DMS53 treated with DMSO at 0.1 percent for 48 hours (cell line): ENCODE results near the gene CSF2RB.

Experiments
- DNase-seq: peaks from one replicate; lab custom pipeline; 2025; ENCODE audit not compliant: unreplicated experiment; lab: John Stamatoyannopoulos, UW

The CSF2RB gene

DNA sequence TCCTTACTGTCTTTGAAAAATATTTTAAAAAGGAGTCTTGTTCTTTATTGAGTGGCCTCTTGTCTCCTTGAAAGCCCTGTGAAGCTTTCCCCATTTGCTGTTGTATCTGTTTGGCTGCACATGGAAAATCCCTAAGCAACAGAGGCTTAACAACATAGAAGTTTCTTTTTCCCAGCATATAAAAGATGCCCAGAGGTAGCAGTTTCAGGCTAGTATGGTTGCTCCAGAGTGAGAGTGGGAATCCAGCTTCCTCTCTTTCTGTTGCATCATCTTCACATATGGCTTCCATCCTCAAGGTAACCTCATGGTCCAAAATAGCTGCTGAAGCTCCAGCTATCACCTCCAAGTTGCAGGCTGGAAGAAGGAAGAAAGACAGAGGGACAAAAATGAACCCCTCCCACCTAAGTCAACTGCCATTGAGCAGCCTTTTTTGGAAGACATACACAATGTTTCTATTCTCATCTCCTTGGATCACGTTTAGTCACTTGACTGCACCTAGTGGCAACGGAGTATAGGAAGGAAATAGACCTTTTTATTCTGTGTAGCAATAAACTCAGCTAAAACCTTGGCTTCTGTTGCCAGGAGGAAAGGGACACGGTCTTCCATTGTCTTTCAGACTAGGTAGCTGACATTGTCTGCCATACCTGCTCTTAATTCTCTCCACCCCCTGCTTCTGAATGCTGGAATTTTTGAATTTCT lies 5.3 kb downstream of the CSF2RB start:
- no peak for DNase-seq

DNA sequence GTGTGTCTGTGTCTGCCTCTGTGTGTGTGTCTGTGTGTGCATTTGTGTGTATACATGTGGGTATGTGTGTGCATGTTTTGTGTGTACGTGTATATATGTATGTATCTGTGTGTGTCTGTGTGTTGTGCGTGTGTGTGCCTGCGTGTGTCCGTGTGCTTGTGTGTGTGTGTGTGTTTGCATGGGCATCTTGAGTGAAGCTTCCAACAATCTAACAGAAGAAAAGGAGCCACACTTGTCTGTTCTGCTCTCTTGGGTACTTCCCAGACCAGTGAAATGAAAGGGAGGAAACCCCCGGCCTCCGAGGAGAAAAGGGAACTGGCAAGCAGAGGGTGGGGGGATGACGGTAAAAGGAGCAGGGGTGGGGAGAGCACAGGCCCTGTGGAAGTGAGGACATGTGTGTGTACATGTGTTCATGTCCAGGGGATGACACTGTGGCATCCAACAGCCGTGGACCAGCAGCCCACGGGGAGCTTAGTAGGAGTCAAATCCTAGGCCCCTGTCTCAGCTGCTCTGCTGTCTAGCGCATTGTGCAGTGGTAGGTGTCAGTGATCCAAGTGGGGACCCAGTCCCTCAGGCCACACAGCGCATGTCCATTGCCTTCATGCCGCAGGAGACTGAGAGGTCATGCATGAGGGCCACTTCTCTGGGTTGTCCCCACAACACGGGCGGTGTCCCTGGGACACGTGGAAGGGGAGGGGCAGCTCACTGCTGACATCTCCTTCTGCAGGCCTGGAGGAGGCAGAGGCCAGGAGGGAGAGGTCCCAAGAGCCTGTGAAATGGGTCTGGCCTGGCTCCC lies 8.1 kb downstream of the CSF2RB start:
- no peak for DNase-seq

DNA sequence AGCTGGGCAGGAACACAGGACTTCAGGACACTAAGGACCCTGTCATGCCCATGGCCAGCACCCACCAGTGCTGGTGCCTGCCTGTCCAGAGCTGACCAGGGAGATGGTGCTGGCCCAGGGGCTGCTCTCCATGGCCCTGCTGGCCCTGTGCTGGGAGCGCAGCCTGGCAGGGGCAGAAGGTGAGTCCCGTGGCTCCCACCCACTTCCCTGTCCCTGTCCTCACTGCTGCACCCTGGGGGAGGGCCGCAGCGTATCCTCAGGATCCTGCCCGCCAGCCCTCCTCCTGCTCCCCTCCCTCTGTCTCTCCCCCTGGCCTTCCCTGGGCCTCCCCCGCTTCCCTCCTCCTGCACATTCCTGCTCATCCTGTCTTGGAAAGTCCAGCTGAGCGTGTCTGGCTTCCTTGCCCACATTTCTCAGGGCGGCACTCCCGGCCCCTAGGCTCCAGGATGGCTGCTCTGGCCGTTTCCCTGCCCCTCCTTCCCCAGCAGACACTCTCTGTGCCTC lies 8.7 kb downstream of the CSF2RB start:
- DNase-seq = no peak

DNA sequence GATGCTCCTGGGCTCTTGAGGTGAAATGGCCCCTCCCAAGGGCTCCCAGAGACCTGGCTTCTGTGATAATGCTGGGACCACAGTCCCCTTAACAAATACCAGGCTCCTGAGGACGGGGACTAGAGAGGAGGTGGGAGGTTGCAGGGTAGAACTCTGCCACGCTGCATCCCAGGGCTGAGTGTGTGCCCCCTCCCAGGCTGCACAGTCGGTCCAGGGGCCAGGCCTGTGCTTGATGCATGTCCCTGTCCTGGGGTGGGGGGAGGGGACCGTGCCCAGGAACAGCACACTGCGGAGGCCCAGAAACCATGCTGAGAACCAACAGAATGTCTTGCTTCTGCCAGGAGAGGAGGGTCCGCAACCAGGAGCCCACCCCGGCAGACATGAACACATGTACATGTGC lies 9.3 kb downstream of the CSF2RB start:
- DNase-seq = no peak

DNA sequence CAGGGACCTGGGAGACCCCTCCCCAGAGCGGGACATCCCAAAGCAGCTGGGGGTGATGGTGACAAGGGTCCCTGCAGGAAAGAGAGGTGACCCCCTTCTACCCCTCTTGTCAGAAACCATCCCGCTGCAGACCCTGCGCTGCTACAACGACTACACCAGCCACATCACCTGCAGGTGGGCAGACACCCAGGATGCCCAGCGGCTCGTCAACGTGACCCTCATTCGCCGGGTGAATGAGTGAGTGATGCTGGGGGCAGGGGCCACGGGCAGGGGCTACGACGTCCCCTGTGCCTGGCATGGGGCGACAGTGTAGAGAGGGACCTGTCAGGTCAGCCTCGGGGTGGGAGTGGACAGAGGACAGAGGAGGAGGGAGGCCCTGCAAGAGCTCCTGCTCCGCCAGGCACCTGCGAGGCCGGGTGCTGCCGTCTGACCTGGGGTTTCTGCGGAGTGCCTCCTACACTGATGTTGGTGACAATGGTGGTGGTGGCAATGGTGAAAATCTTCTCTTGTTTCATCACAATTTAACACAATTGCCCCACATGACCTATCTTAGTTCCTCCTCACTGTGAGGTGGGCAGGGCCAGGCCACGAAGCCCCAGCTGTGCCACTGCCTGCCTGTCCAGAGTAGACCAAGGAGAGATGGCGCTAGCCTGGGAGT lies 9.8 kb downstream of the CSF2RB start:
- DNase-seq = no peak

DNA sequence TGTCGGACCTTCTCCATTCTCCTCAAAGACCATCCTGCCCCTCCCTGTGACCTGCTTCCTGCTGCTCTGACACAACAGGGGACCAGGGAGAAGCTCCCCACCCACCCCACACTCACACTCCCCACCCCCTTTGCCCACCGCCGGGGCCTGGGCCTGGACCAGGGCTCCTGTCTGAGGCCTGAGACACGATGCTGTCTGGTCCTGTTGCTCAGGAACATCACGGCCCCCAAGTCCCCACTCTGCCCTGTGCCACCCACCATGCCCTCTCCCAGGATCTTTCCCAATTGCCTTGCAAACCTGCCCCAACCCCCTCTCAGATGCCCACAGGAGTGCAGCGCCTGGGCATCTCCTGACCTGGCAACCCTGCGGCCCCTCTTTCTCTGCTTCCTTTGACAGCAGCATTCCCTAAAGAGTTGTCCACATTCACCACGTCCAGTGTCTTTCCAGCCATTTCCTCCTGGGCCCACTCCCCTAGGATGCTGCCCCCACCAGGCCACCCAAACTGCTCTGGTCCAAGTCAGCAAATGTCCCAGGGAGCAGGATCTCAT lies 10.8 kb downstream of the CSF2RB start:
- no peak for DNase-seq

DNA sequence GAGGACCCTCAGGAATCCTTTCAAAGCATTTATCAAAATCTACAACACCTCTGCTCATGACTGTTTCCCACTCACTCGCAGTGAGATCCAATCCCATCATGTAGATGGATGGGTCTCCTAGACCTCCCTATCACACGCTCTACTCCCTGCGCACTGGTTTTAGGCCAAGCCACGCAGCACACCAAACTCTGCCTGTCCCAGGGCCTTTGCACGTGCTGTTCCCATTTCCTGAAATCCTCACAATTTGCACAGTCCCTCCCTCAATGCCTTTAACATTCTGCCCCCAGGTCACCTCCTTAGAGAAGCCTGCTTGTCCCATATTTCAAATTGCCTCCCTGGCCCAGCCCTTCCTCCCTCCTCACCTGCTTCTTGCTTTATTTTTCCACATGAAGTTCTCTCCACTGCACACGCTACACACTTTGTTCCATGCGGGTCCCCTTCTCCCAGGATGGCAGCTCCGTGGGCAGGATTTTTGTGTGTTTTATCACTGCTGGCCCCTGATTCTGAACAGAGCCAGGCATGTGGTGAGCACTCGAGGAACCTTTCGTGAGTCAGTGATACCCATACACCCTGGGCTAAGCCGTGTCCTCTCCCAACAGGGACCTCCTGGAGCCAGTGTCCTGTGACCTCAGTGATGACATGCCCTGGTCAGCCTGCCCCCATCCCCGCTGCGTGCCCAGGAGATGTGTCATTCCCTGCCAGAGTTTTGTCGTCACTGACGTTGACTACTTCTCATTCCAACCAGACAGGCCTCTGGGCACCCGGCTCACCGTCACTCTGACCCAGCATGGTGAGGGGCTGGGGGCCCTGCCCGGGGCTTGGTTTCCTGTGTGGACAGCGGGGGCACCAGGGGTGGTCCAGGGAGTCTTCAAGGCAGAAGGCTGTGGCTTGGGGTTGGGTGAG lies 12.2 kb downstream of the CSF2RB start:
- no peak for DNase-seq

DNA sequence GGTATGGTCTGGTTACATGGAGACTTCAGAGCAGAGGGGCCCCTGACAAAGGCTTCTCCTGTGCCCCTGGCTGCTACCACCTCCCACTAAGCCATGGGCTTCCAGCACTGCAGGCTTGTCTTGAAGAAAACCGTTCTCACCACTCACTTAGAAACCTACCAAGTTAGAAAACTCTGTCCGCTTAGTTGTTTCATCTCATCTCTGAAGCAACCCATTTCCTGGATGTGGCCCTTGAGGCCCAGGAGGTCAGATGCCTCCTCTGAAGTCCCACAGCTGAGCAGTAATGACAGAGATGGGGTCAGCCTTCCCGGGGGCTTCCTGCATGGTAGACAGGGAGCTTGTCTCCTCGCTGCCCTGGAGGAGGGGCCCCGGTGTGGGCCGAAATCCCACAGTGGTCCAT lies 12.9 kb downstream of the CSF2RB start:
- DNase-seq = no peak

DNA sequence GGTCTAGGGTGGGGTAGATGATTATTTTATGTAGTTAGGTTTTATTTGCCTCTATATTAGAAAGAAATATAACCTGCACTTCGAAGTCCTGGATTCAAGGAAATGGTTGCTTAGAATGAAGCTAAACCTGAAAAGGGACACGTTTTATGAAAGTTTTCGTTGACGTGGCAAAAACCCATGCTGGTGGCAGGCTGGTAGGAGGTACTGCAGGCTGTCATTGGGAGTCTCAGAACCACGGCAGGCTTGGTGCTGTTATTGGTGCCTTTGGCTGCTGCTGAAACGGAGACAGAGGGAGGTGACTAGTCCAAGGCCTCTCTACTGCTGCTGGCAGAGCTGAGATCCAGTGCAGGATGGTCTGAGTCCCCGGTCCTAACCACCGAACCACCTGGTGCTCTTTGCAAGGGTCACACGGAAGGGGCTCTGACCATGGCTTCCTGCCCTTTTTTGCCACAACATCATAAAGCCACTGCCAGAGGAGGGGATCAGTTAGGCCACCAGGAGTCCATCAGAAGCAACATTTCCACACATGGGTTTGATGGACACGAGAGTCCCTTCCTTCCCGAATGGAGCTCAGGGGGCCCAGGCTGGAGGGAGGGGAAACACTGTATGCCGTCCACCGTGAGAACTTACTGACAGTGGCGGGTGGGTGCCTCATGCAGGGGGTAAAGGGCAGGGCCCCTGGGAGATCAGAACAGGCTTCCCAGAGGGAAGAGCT lies 13.4 kb downstream of the CSF2RB start:
- no peak for DNase-seq

DNA sequence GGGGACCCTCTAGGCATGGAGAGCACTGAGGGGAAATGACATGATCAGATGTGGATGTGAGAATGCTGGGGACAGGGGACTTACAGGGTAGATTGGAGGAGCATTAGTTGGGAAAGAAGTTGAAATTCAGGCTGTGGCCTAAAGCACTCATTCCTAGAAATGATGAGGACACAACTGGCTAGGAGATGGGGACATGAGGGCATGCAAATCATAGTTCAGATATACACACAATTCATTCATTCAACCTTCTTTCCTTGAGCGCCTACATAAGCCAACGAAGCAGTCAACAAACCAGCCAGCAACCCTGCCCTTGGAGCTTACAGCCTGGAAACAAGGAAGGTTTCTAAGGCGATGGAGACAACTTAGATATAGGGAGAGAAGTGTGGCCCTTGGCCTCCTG lies 14.2 kb downstream of the CSF2RB start:
- DNase-seq = no peak

DNA sequence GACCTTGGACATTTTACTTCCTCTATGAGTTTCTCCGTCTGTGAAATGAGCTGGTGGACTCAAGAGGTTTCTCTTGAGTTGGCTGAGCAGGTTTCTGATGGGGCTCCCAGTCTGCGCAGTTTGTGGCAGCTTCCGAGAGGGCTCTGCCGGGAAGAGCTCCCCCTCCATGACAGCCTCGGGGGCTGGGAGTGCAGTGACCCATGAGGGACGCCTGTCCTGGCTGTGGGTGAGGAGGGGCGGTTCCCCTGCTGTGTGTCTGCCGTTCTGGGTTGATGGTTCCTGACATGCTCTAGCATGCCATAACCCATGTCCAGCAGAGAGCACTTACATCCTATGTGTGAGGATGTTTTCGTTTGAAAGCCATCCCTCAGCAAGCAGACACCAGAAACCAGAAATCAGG lies 14.8 kb downstream of the CSF2RB start:
- DNase-seq = no peak

DNA sequence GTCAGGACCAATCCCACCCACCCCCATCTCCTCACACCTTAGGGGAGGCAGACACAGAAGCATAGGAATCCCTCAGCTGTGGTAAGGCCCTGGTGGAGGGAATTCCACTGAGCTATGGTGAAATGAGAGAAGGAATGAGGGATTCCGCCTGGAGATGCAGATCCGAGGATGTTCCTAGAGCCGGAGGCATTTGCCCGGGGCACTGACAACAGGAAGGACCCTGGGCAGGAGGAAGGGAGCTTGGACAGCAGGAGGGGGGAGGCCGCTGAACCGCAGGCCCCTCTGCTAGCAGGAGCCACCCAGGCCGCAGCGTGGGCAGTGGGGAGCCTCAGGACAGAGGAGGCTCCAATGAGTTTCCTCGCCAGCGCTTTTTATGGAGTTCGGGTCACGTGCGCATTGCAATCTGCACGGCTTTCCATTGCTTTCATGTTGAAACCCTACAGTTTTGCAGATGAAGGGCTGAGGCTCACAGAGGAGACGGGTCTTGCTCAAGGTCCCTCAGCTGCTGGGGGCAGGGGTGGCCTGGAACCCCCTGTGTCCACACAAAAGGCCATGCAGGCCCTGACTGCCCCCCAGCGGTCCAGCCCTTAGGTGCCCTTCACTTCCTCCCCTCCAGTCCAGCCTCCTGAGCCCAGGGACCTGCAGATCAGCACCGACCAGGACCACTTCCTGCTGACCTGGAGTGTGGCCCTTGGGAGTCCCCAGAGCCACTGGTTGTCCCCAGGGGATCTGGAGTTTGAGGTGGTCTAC lies 15.5 kb downstream of the CSF2RB start:
- DNase-seq = no peak

DNA sequence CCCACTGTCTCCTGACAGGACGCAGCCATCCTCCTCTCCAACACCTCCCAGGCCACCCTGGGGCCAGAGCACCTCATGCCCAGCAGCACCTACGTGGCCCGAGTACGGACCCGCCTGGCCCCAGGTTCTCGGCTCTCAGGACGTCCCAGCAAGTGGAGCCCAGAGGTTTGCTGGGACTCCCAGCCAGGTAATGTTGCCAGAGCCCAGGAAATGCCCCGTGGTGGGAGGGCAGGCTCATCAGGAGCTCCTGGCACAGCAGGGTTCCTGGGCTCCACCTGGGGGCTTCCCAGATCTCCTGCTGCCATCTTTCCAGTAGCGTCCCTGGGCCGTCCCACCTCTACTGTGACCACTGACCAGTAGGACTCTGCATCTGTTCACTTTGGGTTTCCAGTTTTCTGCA lies 16.2 kb downstream of the CSF2RB start:
- DNase-seq = no peak

DNA sequence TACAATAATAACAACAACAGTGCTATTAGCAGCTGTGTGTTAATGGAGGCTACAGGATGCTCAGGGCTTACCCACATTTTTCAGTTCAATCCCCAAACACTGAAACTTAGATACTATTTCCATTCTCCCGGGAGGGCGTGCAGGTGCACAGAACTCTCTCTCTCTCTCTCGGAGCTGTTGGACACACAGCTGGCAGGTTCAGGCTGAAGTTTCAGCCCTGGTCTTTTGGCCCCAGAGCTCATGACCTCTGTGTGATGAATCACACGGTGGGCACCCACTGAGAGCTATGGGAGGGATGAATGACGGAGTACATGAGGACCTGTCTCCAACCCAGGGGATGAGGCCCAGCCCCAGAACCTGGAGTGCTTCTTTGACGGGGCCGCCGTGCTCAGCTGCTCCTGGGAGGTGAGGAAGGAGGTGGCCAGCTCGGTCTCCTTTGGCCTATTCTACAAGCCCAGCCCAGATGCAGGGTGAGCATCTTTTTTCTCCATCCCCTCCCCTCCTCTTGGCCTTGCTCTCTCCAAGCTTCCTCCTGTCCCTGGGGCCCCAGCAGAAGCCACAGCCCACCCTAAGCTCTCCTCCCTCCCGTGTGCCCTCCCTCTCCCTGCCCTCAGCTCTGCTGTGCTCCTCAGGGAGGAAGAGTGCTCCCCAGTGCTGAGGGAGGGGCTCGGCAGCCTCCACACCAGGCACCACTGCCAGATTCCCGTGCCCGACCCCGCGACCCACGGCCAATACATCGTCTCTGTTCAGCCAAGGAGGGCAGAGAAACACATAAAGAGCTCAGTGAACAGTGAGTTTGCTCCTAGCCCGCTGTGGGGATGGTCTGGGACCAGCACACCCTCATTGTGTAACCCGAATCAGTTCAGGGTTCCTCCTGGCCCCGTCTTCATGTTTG lies 16.9 kb downstream of the CSF2RB start:
- no peak for DNase-seq

DNA sequence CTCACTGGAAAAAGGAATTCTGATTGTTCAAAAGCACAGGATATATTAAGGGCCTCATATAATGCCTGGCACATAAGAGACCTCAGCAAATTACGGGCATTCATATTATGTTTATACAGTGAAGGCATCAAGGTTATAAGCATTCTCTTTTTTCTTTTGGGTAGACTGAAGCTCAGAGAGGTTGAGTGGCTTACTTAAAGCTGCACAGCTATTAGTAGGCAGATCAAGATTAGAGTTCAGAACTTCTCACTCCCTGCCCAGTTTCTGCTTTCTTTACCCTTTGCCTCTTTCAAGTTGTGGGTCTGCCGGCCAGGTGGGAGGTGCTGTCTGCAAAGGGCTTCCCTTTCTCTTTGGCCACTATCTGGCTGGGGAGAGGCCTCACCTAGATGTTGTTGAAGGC lies 18.0 kb downstream of the CSF2RB start:
- no peak for DNase-seq

DNA sequence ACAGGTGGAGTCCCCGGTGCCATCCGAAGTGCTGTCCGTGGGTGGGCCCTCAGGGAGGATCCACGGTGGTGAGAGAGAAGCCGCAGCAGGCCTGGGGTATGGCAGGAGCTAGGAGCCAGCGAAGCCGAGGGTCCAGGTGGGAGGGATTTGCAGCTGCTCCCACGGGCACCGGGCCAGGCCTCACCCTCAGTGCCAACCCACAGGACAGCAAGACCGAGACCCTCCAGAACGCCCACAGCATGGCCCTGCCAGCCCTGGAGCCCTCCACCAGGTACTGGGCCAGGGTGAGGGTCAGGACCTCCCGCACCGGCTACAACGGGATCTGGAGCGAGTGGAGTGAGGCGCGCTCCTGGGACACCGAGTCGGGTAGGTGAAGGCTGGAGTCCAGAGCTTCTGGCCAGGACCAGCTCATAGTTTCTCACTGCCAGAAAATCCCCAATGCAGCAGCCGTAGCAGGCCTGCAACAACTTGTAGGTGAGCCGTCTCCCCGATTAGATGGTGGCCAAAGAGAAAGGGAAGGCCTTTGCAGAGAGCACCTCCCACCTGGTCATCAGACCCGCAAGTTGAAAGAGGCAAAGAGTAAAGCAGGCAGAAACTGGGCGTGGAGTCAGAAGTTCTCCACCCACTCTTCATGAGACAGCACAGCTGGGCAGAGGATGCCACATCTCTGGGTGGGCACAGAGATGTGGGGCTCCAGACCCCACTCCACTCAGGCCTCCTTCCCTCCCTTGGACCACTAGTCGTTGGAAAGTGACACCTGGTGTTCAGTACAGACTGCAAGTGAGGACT lies 20.4 kb downstream of the CSF2RB start:
- DNase-seq = no peak
